ENCODE measurements around the gene NOVA2. TPM values are rescaled to one million over a fixed set of nuclear protein-coding genes. Genes with fewer than 3 reads are reported as not detected.

NOVA2 gene
- total RNA-seq, 4 donors from 2014 or later = 0.67 to 5.1 (median 3.0) TPM

GRCh38 chr19:45918721-45919120 is 54.9 kb downstream of the NOVA2 start:
- H3K36me3 ChIP-seq = no peaks in the 10 kb centered on the region
- H3K27me3 ChIP-seq = peaks cover 63% of the 10 kb centered on the region
- no peak overlapping the region for H3K4me3 ChIP-seq
- H3K27ac ChIP-seq = no peak overlapping the region
- no peak for TF ChIP-seq POLR2A (IDR thresholded peaks at IDR 0.05)
- TF ChIP-seq, protein P1, sequence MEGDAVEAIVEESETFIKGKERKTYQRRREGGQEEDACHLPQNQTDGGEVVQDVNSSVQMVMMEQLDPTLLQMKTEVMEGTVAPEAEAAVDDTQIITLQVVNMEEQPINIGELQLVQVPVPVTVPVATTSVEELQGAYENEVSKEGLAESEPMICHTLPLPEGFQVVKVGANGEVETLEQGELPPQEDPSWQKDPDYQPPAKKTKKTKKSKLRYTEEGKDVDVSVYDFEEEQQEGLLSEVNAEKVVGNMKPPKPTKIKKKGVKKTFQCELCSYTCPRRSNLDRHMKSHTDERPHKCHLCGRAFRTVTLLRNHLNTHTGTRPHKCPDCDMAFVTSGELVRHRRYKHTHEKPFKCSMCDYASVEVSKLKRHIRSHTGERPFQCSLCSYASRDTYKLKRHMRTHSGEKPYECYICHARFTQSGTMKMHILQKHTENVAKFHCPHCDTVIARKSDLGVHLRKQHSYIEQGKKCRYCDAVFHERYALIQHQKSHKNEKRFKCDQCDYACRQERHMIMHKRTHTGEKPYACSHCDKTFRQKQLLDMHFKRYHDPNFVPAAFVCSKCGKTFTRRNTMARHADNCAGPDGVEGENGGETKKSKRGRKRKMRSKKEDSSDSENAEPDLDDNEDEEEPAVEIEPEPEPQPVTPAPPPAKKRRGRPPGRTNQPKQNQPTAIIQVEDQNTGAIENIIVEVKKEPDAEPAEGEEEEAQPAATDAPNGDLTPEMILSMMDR (IDR thresholded peaks at IDR 0.05) = no peak
- no peak for TF ChIP-seq POLR2AphosphoS5 (IDR thresholded peaks at IDR 0.05)
- no peak for TF ChIP-seq EP300 (IDR thresholded peaks at IDR 0.05)
- WGBS, 2 donors (ENCODE audit: low coverage in 1 of 2) = 59 to 80% methylated on average over 2 to 4 of the region's 4 CpGs
- H3K4me1 ChIP-seq = no peaks in the 10 kb centered on the region
- ATAC-seq = no peak
- no peaks in the 10 kb centered on the region for H3K9me3 ChIP-seq

GRCh38 chr19:45917421-45918091 is 56.1 kb downstream of the NOVA2 start:
- no peak for ATAC-seq
- Histone ChIP-seq H3K27me3 (peaks cover 75% of the 10 kb centered on the region), H3K36me3 (no peaks in the 10 kb centered on the region), H3K4me3 (no peak overlapping the region), H3K9me3 (no peaks in the 10 kb centered on the region), H3K4me1 (no peaks in the 10 kb centered on the region), H3K27ac (no peak overlapping the region)
- TF ChIP-seq, protein P1 (IDR thresholded peaks at IDR 0.05) = no peak
- no peak for TF ChIP-seq POLR2A (IDR thresholded peaks at IDR 0.05)
- no peak for TF ChIP-seq POLR2AphosphoS5 (IDR thresholded peaks at IDR 0.05)
- TF ChIP-seq EP300 (IDR thresholded peaks at IDR 0.05) = no peak
- 42 to 51% methylated on average over 4 of the region's 4 CpGs for WGBS, 2 donors (ENCODE audit: low coverage in 1 of 2)

DNA sequence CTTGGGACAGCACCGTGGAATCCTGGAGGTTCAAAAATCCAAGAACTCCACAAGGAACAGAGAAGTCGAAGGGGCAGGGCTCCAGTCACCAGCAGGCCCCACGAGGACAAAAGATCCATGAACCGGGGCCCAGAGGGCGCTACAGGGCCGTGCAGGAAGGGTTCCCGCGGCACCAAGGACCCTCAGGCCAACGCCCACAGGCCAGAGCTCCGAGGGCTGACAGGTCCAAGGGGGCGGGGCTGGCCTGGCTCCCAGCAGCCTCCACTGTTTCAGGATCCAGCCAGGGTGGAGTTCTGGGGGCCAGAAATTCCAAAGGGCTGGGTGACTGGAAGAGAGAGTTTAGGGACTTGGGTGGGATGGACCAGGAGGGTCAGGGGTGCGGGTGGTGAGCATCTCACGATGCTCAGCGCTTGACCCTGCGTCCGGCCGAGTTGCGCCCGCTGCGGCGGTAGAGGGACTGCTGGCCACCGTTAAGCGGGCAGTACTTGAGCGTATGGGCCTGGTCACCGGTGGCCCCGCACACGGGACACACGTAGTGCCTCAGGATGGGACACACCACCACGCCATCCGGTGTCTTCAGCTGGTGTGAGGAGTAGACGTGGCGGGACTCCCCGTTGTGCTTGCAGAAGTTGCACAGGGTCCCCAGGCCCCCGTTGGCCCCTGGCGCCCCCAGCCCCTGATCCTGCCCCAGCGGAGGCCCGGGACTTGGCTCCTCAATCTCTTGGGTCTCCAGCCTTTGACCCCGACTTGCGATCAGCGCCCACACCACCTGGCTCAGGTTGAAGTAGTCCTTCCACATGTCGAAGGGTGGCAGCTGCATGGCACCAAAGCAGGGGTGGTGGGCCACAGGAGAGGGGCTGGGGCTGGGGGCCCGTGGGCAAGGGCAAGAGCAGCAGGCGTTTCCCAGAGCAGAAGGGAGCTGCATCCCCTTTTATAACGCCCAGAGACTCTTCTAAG is 59.5 kb downstream of the NOVA2 start, which contains the start of gene NANOS2:
Gene NANOS2, minus strand, starts transcription at position 905 of the 957 bp plus-strand sequence. Its CDS starts 85 bp downstream, at position 820.
- ATAC-seq = no peak

DNA sequence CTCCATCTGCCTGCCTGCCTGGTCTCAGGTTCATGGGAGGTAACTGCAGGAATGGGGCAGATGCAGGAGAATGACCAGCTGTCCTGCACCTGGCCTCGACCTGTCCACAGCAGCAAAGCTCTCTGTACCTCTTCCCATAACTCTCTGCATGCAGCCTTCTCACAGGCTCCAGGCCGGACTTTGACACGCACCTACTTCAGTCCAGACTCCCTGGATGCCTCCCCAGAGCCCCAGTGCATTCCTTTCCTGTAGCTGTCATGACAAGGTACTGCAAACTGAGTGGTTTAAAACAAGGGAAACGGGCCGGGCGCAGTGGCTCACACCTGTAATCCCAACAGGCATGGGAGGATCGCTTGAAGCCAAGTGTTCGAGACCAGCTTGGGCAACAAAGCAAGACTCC is 62.4 kb downstream of the NOVA2 start:
- peaks cover 59% of the 10 kb centered on the region for H3K27me3 ChIP-seq

More for the DNA sequence above, 59.5 kb downstream of the NOVA2 start, which contains the start of gene NANOS2:
- no peaks in the 10 kb centered on the region for H3K36me3 ChIP-seq
- no peaks in the 10 kb centered on the region for H3K9me3 ChIP-seq
- no peaks in the 10 kb centered on the region for H3K4me1 ChIP-seq
- TF ChIP-seq, protein P1 (IDR thresholded peaks at IDR 0.05) = no peak
- TF ChIP-seq POLR2AphosphoS5 (IDR thresholded peaks at IDR 0.05) (no peak), POLR2A (IDR thresholded peaks at IDR 0.05) (no peak), EP300 (IDR thresholded peaks at IDR 0.05) (no peak)
- WGBS, 2 donors (ENCODE audit: low coverage in 1 of 2) = 17% methylated on average over 2 of the region's 44 CpGs; no CpG with 5 or more reads in 1 of the 2 donors
- H3K4me3 ChIP-seq = no peak within 1 kb of the TSS
- peaks cover 78% of the 10 kb centered on the region for H3K27me3 ChIP-seq
- H3K27ac ChIP-seq = no peak within 1 kb of the TSS

More for the DNA sequence above, 62.4 kb downstream of the NOVA2 start:
- WGBS, 2 donors (ENCODE audit: low coverage in 1 of 2) = 83 to 96% methylated on average over 2 to 5 of the region's 8 CpGs
- Histone ChIP-seq H3K9me3 (no peaks in the 10 kb centered on the region), H3K36me3 (no peaks in the 10 kb centered on the region), H3K4me1 (no peaks in the 10 kb centered on the region), H3K27ac (no peak overlapping the region), H3K4me3 (no peak overlapping the region)
- no peak for ATAC-seq
- no peak for TF ChIP-seq EP300 (IDR thresholded peaks at IDR 0.05)
- no peak for TF ChIP-seq POLR2A (IDR thresholded peaks at IDR 0.05)
- TF ChIP-seq, protein P1 (IDR thresholded peaks at IDR 0.05) = no peak
- no peak for TF ChIP-seq POLR2AphosphoS5 (IDR thresholded peaks at IDR 0.05)
